ENCODE data around the gene SGCD.

The SGCD gene

GRCh38 chr5:156326718-156327259 lies at the start of gene SGCD:
TSS of gene SGCD (plus strand) at chr5:156327164.
- DNase-seq (ENCODE audit: low read depth in 2 of 2): no peak

DNA sequence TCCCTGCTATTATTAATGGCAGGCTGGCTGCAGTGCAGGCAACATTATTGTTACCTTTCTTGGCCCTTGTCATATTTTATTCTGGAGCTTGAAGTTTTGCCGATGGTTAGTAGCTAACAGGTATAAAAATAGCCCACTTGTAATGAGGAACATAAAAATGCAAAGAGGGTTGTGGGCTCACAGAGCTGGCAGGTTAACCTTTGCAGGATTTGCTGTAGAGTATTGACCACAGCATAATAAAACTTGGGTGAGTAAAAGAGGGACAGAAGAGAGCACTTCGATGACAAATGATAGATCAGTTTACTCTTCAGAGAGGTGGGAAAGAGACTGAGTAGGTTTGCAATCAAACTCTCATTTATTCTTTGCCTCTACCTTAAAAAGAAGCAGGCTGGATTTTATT lies 49.7 kb upstream of the SGCD start:
- no peak for DNase-seq (ENCODE audit: low read depth in 2 of 2)

DNA sequence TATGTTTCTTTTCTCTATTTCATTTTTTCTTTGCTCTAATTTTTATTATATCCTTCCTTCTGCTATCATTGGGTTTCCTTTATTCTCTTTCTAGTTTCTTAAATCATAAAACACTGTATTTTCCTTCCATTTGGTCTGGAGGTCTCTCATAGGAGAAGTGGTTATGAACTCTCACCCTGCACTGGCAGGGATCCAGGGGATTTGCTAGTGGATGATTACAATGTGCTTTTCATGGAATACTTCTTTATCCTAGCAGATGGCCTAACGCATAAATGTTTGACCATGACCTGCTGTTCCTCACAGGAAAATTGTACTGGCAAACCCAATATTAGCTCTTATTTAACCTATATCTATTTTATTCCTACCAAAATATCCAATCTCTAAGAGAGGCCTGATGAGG lies 31.5 kb upstream of the SGCD start:
- no peak for DNase-seq (ENCODE audit: low read depth in 2 of 2)

DNA sequence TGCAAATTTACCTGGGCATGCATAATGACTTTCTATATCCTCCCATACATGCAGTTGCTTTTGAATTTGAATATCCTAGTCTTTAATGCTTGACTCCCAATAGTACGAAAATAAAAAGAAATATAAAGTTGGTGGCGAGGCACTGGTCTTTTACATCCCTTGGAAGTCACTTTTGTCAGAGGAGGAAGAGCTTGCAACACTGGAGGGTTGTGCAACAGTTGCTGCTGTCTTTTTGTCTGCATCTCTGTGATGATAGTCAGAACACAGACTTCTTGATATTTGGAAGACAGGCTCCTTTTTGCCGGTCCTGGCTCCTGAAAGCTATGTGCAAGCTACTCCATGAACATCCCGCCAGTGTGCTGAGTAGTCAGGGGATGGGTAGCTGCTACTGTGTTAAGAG lies 16.8 kb upstream of the SGCD start:
- DNase-seq (ENCODE audit: low read depth in 2 of 2): no peak

GRCh38 chr5:156312897-156313694 lies 13.9 kb upstream of the SGCD start:
- no peak for DNase-seq (ENCODE audit: low read depth in 2 of 2)

- DNase-seq (ENCODE audit: low read depth in 2 of 2): no peak
Measured at GRCh38 chr5:156314416-156314815, 12.5 kb upstream of the SGCD start.

GRCh38 chr5:156322666-156323065 lies 4.3 kb upstream of the SGCD start:
- no peak for DNase-seq (ENCODE audit: low read depth in 2 of 2)

DNA sequence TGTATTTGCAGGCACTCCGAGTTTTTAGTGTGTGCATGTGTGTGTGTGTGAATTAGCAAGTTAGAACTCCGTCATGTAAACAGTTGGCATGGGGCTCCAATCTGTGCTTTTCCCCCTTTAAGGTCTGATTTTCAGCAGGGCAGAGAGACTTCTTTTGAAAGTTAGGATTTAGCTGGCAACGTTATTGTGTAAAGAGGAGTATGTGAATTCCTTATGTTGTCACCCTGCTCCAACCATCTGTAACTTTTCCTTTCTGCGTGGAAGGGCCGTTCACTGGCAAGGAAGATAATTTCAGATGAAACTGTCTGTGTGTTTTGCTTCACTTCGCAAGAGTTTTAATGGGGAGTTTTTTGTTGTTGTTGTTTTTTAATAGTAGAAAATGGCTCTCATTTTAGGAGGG lies 332 bp downstream of the SGCD start:
- no peak for DNase-seq (ENCODE audit: low read depth in 2 of 2)

DNA sequence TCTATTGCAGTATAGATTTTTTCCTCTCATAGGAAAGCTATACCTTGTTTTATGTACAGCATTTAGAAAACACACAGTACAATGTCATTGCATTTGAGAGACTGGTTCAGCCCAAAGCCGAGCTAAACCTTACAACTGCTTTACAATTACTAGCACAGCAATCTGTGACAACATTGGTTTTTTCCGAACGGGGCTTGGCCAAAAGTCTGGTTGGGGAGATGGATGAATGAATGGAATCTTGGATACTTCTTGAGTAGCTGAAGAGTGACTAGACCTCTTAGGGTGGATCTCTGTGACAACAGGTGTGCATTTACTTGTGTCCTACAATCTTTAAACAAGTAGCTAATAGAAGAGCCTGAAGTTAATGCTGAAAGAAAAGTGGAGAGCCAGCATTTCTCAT lies 1.2 kb downstream of the SGCD start:
- no peak for DNase-seq (ENCODE audit: low read depth in 2 of 2)

- DNase-seq (ENCODE audit: low read depth in 2 of 2): no peak
Measured at GRCh38 chr5:156328766-156329165, 1.8 kb downstream of the SGCD start.

DNA sequence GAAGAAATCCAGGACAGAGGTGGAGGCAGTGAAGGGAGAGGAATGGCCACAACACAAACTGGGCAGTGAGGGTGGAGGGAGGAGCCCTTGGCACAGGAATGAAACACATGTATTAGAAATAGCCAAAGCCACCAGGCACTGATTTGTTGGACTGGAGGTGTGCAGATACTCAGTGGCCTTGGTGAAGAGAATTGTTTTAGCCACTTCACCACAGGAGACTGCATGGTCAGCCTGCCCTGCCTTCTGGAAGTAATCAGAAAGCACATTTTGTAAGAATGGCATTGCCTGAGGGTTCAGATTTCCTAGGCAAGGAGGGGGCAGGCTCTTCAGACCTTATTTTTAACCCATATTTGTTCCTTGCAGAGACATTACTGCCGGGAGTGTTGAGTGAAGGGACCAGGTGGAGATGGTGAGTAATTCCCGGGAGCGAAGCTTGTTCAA lies 2.2 kb downstream of the SGCD start:
- no peak for DNase-seq (ENCODE audit: low read depth in 2 of 2)

DNA sequence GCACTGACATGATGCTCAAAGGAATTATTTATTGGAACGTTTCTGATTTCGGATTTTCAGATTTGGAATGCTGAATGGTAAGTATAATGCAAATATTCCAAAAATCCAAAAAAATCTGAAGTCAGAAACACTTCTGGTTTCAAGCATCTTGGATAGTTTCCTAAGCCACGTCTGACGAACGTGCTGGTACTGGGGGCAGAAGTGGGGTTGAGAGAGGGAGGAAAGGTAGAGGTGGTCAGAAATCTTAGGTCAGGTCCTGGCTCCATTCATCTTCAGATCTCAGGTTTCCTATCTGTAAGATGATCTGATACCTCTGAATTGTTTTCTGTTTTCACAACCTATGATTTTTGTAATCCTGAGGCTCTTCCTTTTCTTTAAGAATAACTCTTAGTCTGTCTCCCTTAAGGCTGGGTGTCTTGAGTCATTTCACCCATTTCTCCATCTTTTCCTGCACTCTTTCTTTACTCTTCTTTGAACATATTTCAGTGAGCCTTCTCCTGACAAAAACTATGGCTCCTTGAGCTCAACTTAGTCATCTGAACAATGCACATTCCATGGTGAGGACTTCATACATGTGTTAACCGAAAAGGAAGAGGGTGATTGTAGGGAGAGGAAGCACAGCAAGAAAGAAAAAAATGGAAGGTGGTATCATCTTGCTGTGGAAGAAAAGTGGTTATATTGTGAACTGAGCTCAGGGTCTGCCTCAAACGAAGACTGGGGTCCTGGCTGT lies 3.3 kb downstream of the SGCD start:
- no peak for DNase-seq (ENCODE audit: low read depth in 2 of 2)

- DNase-seq (ENCODE audit: low read depth in 2 of 2): no peak
Measured at GRCh38 chr5:156331181-156331580, 4.2 kb downstream of the SGCD start.

DNA sequence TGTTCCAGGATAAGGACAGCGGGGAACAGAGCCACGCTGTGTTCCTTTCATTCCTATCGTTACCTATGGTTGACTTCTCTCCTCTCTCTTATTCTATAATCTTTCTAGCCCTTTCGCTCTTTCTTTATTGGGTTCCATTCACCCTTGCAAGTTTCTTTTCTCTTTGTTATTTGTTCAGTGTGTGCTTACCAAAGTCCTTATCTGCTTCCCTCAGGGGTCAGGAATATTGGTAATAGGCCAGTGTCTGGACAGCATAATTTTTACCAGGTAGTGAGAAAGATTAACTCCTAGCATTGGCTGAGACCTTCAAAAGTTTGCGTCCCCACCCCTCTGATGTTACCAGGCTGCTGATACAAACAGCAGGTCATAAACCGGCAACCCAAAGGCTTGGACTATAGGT lies 4.9 kb downstream of the SGCD start:
- DNase-seq (ENCODE audit: low read depth in 2 of 2): no peak

DNA sequence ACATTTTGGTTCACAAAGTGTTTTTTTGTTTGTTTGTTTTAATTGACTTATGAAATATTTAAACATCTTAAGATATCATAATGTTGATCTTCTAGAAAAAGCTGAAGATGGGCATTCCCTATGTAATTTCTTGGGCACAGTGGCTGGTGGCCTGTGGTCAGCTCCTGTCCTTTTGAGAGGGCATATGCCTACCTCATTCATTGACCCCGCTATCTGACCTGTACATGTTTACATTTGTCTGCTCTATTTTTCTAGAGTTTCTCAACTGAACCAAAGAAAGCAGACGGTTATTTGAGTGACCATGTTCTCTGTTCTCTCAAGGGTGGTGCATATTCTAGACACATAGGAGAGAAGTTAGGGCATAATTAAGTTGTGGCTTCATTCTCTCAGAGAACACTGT lies 5.3 kb downstream of the SGCD start:
- DNase-seq (ENCODE audit: low read depth in 2 of 2): no peak

DNA sequence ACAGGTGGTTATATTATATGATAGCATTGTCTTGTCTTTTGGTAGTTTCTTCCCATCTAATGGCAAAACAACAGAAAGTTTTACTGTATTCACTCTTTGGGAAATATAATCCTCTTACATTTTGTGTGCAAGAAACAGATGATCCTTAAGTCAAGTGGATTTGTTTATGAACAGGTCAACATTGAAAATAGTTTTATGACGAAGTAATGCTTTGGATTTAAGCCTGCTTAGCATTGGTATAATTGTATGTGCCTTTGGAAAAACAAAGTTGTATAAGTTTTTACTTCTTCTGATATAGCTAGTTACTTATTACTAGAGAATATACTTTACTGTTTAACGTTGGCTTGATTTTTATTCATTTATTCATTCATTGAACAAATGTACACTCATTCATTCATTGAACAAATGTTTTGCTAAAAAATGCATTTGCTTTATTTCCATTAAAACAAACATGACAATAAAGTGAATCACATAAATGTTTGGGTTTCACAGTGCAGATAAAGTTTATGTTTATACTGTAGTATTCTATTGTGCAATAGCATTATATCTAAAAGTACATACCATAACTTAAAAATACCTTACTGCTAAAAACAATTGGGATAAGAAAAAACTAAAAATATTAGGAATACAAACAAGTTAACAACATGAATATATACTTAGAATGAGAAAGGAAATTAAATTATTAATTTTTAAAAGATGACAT lies 12.3 kb downstream of the SGCD start:
- no peak for DNase-seq (ENCODE audit: low read depth in 2 of 2)

- DNase-seq (ENCODE audit: low read depth in 2 of 2): no peak
Measured at GRCh38 chr5:156340893-156341292, 13.9 kb downstream of the SGCD start.

DNA sequence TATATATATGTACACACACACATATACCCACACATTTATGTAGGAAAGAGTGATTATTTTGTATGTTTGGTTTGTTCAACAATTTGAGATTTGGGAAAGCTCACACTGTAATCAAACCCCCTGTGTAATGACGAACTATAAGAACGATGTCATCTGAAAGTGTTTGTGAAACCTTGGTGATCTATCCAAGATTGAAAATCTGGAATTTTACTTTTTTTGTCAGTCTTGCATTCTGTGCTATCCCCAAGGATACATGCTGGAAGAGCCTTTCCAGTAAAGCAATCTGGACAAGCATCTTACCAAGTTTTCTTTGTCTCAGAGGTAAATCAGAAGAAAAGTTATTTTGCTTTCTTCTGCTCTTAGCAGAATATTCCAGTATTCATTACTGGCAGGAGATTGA lies 23.3 kb downstream of the SGCD start:
- no peak for DNase-seq (ENCODE audit: low read depth in 2 of 2)

DNA sequence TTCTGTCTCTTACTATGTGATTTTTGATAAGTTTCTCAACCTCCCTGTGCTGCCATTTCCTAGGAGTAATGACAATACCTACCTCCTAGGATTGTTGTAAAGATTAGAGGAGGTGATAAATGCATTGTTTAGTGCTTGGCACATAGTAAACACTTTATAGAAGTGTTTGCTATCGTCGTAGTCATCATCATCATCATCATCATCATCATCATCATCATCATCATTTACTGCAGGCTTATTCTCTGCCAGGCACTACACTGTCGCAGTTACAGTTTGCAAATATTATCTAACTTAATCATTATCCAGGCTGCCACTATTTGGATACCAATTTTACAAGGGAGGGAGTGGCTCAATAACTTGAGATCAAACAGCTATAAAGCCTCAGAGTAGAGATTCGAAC lies 24.5 kb downstream of the SGCD start:
- DNase-seq (ENCODE audit: low read depth in 2 of 2): no peak

- no peak for DNase-seq (ENCODE audit: low read depth in 2 of 2)
Measured at GRCh38 chr5:156354571-156354970, 27.6 kb downstream of the SGCD start.

GRCh38 chr5:156356238-156356637 lies 29.3 kb downstream of the SGCD start:
- no peak for DNase-seq (ENCODE audit: low read depth in 2 of 2)

GRCh38 chr5:156359476-156359875 lies 32.5 kb downstream of the SGCD start:
- DNase-seq (ENCODE audit: low read depth in 2 of 2): no peak

All from activated CD8-positive, alpha-beta memory T cell treated with anti-CD3 and anti-CD28 coated beads for 4 hours (primary cell).